GM12874 (cell line): ENCODE measurements around the gene MACROH2A1.

Experiments used
- TF ChIP-seq, protein P1 (sequence below): IDR thresholded peaks from 2 replicates; pipeline ENCODE4 v1.5.1; 2011; ENCODE audit warnings: low read depth, mild to moderate bottlenecking, control low read depth, low read length, moderate library complexity; ENCODE audit not compliant: insufficient read depth

The MACROH2A1 gene

DNA sequence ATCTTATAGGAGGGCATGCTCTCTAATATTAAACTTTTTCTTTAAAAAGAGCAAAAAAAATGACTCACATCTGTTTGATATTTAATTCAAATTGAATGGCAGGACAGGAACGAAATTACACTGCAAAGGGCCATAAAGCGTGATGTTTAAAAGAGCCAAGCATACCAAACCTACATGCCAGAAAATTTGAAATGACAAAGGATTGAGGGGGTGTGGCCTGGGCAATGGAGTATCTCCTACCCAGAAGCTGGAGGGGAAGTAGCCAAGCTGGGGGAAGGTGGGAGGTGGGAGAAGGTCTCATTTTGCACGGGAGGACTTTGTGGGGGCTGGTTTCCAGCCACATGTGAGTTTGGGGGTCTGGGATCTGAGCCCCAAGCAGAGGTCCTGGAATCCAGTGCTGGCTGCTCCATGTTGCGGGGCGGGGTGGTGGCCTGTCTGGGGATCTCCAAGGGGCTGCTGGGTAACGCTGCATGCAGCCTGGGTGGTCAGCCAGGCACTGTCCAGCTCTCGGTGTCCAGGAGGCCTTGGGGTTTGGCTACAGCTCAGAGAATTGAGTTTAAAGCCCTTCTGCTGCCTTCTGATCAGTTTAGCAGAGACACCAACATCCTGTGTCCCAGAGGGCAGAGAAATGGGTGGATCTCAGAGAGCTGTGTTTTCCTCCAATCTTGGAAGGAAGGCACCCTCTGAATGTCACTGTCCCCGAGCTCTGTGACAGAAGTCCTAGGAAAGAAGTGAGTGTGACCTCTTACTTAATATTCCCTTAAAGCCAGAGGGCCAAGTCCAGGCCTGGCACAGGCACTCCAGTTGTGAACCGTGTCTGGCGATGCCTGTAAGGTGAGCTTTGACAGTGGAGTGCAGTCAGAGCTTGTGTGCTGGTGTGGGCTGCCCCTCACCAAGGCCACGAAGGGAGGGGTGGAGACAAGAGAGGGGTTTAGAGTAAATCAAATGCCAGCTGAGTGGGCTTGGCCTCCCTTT, 40.5 kb upstream of the MACROH2A1 start:
- TF ChIP-seq, protein P1, sequence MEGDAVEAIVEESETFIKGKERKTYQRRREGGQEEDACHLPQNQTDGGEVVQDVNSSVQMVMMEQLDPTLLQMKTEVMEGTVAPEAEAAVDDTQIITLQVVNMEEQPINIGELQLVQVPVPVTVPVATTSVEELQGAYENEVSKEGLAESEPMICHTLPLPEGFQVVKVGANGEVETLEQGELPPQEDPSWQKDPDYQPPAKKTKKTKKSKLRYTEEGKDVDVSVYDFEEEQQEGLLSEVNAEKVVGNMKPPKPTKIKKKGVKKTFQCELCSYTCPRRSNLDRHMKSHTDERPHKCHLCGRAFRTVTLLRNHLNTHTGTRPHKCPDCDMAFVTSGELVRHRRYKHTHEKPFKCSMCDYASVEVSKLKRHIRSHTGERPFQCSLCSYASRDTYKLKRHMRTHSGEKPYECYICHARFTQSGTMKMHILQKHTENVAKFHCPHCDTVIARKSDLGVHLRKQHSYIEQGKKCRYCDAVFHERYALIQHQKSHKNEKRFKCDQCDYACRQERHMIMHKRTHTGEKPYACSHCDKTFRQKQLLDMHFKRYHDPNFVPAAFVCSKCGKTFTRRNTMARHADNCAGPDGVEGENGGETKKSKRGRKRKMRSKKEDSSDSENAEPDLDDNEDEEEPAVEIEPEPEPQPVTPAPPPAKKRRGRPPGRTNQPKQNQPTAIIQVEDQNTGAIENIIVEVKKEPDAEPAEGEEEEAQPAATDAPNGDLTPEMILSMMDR, result no peak

DNA sequence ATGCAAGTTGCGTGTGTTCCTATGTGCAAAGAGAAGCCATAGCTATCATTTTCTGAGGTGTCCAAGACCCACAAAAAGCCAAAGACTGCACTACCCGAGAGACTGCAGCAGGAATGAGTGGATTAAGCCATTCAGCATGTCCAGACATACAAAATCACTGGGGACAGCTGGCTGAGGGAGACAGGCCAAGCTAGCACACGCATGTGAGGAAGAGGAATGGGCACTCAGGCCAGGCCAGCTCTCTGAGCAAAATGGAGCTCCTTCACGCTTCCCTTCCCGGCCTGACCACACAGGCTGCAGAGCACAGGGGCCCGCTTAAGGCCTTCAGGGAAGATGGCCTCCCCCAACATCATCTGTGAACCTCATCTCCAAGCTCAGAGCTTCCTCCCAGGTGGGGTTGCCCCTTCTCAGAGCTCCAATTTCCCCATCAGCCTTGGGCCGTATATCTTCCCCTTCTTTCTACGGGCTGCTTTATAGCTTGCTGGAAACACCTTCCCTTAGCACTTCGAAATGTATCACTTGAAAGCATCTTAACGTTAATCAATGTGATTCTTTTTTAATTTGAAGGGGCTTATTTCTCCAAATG, 39.7 kb upstream of the MACROH2A1 start:
- TF ChIP-seq, protein P1, result no peak

DNA sequence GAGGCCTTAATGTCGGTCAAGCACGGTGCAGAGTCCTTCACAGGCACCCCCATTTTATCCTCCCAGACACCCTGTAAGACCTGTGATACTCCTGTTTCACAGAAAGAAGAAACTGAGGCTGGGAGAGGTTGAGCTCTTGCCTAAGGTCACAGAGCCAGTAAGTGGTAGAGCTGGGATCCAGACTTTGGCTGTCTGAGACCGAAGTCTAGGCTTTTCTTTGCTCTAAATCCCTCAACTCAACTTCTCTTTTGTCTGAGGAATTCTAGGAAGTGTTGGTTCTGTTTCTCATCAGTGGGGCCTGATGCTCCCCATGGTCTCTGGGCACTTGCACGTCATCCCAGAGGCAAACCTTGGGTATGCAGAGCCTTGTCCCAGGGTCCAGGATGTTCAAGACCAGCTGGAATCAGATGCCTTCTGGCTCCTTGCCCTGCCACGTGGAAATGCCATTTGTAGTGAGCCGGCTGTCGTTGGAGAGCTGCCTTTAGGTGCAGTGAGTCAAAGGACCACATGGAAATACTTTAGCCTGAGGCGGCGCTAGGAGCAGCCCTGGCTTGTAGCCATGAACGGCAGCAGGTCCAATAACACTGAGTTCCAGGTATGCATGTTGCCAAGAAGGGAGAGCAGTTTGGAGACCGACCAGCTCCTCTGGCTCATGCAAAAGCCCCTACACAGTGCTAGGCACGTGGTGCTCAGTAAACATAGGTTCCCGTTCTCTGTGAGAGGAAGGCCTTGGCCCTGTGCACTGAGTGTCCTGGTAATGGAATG, 38.9 kb upstream of the MACROH2A1 start:
- TF ChIP-seq, protein P1, result no peak

DNA sequence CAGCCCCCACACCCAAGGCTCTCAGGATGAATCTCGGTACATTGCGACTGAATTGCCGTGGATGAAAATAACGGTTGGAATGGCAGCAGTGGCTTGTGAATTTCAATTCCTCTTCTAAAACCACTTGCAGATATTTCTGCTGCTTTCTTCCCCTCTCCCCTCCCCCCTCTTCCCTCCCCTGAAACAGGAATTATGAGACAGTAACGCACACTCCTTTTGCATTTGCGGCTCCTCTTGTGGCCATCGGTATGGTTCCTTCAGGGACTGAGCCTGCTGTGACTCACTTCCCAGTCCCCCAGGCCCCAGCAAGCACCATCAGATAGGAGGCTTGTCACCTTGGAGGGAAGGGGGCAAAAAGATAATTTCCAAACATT, 38.4 kb upstream of the MACROH2A1 start:
- TF ChIP-seq, protein P1, result no peak

DNA sequence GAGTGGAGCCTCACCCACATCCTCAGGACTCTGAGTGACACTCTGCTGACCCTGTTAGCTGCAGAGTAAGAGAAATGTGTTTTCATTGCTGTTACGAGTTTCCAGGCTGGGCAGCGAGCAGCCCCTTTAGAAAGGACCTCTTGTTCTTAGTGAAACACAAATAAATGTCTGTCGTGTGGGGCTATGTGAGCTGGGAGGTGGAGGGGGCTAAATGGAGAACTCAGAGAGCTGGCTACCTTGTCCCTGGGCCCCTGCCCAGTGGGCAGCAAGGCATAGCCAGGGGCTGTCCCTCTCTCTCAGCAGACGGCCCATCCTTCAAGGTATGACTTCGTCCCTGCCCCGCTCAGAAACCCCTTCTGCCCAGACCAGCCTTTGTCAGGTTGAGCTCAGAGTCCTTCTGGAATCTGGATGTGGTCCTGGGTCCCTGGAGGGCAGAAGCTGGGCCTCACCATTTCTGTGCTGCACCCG, 38.0 kb upstream of the MACROH2A1 start:
- TF ChIP-seq, protein P1, result no peak

DNA sequence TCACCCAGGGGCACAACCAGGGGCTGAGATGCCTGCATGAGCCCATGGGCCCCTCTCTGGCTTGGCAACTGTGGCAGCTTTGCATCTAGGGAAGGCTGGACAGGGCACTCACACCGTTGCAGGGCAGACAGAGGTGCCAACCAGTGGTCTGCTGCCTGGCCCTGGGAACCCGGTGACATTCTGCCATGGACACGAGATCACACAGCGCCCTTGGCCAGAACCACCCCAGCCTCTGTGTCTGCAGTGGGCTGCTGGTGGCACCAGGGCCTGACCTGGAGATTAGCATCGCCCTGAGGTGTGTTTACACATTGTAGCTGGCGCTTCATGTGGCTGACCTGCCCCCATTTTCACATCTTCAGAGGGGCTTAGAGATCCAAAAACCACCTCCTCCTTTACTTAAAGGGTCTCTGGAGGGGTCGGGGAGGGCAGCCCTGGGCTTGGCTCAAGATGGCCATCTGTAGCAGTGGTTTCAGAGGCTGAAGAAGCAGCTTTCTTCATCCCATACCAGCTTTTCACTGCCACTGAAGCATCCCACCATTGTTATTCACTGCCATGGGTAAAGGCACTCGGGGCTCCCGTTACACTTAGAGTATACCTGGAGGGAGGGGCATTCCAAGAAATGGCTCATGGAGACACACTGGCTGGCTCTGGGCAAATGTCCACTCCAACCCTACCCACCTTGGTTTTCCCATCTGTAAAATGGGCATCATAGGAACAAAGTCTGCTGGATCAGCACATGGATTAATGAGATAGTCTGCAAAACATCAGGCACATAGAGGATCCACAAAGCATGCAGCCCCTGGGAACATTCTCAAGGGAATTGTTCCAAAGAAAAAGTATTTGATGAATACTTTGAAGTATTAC, 36.7 kb upstream of the MACROH2A1 start:
- TF ChIP-seq, protein P1, result no peak
